ENCODE results near the gene AQP6.
"Not testable (repeated sequence)": the region's sequence is repeated elsewhere in the genome, so short reads cannot be mapped to it uniquely, and the experiment has no call there.

AQP6 gene

DNA sequence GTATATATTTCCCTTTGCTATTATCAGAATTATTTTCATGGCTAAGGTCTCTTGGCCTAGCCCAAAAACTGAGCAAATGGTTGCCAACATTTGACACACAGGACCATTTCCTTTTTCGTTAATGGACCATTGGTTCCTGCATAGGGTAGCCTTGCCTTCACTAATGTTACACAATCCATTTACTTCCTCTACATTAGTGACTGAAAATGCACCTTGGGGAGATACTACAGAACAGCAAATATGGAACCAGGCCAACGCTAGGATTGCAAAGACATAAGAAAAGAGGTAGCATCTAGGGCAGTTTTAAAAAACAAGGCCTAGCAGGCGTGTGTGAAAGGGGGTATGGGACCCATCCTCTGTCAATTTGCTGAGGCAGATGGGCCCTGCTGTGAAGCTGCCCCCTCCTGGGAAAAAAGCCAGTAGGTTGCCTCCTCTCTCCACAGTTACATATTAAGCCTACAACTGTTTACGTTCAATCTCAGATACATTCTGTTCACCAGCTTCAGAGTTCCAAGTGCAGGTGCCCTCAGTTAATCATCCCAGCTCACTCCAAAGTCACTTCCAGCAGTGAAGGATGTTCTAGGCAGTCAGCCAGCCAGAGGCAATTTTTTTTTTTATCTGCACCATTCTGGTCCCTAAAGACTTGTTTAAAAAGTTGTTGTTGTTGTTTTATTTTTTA is 15.0 kb downstream of the AQP6 start:
- in situ Hi-C loops (cut with MboI; ENCODE audit: low sequenced_read_pairs): no loop called here

DNA sequence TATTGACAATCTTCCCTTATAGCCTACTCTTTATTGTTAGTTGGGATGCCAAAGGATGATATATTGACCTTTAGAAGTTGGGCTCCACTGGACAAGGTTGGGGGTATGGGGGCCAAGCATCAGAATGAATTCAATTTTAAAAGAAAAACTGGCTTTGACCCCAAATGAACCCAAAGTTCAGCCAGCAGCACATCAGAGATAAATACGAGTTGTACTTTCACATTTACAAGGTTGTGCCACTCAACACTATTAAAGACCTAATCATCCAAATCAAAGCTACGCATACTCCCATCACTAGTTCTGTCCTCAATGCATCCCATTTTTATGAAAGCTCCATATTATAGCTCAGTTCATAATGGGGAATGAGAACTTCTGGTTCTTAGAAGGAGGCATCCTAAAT is 16.7 kb downstream of the AQP6 start:
- in situ Hi-C loops (cut with MboI; ENCODE audit: low sequenced_read_pairs): not testable (repeated sequence)

- in situ Hi-C loops (cut with MboI; ENCODE audit: low sequenced_read_pairs): no loop called here
Observed at GRCh38 chr12:49990273-49990672, 17.5 kb downstream of the AQP6 start.

DNA sequence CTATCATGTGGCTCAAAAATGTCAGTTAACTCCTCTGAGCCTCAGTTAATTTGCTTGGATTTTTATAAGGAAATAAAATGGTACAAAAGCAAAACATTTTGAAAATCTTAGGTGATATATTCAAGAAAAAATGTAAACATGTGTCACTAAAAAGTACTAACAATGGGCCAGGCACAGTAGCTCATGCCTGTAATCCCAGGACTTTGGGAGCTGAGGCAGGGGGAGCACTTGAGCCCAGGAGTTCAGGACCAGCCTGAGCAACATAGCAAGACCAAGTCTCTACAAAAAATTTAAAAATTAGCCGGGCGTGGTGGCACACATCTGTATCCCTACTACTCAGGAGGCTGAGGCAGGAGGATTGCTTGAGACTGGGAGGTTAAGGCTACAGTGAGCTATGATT is 25.7 kb downstream of the AQP6 start:
- in situ Hi-C loops (cut with MboI; ENCODE audit: low sequenced_read_pairs): no loop called here

GRCh38 chr12:50003595-50003994 is 30.8 kb downstream of the AQP6 start:
- in situ Hi-C loops (cut with MboI; ENCODE audit: low sequenced_read_pairs): no loop called here

- in situ Hi-C loops (cut with MboI; ENCODE audit: low sequenced_read_pairs): no loop called here
Observed at GRCh38 chr12:50004696-50005095, 31.9 kb downstream of the AQP6 start.

DNA sequence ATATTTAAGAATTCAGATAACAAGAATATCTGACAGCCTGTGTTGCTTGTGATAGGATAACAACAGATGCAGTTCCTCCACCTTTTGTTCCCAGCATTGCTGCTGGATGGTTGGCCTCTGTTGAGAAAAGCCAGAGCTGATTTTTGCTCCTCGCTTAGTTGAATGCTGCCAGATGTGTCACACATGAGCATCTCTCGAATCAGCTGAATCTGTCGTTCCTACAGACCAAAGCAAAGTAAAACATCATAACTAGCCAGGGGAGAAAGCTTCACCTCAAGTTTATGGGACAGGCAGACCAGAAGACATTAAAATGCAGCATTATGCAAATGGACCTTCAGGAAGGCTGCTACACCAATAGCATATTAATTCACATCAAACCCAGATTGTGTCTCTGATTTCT is 32.4 kb downstream of the AQP6 start:
- in situ Hi-C loops (cut with MboI; ENCODE audit: low sequenced_read_pairs): no loop called here

- in situ Hi-C loops (cut with MboI; ENCODE audit: low sequenced_read_pairs): no loop called here
Observed at GRCh38 chr12:50006280-50006679, 33.5 kb downstream of the AQP6 start.

DNA sequence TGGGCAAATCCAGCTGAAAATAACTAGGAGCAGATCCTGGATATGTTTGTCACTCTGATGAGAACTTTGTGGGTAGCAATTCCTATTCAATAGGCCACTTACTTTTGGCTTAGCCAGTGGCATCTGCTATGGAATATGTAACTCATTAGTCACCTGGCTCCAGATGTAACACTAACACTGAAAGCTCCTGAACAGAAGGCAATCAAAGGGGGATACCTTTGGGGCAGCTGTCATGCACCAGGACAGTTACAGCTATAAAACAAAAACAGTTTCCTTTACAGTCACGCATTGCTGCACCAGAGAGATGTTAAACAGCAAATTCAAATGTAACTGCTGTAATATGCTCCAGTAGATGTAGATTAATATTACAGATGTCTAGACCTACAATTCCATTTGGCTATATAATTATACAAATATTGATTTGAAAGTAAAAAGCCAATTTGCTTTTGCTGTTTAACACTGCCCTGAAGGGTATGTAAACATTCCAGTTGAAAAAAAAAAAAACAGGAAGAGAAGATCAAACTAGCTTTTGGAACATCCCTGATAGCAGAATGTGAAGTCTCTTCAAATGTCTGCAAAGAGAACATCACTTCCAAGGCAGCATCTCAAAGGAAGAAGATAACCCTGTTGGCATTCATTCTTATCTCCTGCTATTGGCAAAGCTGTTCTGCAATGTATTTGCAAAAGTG is 34.2 kb downstream of the AQP6 start:
- in situ Hi-C loops (cut with MboI; ENCODE audit: low sequenced_read_pairs): no loop called here

DNA sequence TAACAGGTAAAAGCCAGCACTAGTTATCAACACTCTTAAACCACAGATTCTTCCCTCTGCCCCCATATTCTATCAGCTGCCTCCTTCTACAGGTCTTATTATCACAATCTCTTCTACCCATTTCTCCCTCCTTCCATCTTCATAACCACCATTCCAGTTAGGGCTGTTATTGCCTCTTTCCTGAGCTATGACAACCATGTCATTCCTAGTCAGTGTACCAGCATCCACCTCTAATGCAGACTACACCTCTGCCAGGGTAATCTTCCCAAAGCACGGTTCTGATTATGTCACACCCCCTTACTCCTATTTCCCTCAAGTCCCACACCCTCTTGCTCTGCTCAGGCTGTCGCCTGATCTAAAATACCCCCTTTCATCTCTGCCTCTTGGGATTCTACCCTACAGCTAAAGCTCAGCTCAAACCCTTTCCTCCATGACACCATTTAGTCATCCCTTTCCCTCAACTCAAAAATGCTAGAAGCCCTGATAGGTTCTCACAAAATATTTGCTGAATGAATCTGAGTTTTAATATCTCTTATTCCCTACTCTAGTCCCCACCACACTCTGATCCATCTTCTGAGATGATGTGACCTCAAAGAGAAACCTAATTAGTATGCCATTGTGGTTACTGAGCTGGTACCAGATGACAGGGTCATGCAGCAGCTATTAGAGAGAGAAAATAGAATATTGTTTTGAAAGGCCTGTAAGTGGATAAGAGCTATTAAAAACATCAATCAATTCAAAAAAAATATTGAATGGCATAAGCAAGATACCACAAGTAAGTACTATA is 40.8 kb downstream of the AQP6 start:
- in situ Hi-C loops (cut with MboI; ENCODE audit: low sequenced_read_pairs): no loop called here

- in situ Hi-C loops (cut with MboI; ENCODE audit: low sequenced_read_pairs): no loop called here
Observed at GRCh38 chr12:50014342-50014741, 41.6 kb downstream of the AQP6 start.

GRCh38 chr12:50016501-50017475 is 44.0 kb downstream of the AQP6 start:
- in situ Hi-C loops (cut with MboI; ENCODE audit: low sequenced_read_pairs): no loop called here

DNA sequence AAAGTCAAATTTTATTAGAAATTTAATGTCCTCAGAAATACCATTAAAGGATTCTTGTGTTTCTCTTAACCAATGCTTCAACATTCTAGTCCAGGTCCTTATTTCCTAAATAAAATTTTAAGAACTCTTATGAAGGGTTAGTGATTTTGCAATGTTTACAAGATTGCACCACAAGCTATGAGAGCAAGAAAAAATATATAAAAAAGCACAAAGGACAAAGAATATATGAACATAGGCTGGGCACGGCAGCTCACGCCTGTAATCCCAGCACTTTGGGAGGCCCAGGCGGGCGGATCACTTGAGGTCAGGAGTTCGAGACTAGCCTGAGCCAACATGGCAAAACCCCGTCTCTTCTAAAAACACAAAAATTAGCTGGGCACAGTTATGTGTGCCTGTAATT is 44.9 kb downstream of the AQP6 start:
- in situ Hi-C loops (cut with MboI; ENCODE audit: low sequenced_read_pairs): no loop called here

- in situ Hi-C loops (cut with MboI; ENCODE audit: low sequenced_read_pairs): no loop called here
Observed at GRCh38 chr12:50018154-50018553, 45.4 kb downstream of the AQP6 start.

GRCh38 chr12:50018968-50019367 is 46.2 kb downstream of the AQP6 start:
- in situ Hi-C loops (cut with MboI; ENCODE audit: low sequenced_read_pairs): no loop called here

DNA sequence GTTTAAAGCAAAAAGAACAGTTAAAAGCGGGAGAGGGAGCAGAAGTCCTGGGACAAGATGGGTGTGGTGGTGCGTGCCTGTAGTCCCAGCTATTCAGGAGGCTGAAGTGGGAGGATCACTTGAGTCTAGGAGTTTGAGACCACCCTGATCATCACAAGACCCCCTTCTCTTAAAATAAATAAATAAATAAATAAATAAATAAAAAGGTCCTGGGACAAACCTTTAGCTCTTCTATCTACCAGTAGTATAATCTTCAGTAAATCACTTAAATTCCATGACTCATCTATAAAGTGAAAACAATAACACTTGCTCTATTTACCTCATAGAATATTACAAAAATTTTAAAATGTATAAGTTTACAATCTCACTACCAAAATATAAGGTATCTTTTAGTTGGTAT is 46.8 kb downstream of the AQP6 start:
- in situ Hi-C loops (cut with MboI; ENCODE audit: low sequenced_read_pairs): no loop called here

- in situ Hi-C loops (cut with MboI; ENCODE audit: low sequenced_read_pairs): no loop called here
Observed at GRCh38 chr12:50021031-50021430, 48.3 kb downstream of the AQP6 start.

DNA sequence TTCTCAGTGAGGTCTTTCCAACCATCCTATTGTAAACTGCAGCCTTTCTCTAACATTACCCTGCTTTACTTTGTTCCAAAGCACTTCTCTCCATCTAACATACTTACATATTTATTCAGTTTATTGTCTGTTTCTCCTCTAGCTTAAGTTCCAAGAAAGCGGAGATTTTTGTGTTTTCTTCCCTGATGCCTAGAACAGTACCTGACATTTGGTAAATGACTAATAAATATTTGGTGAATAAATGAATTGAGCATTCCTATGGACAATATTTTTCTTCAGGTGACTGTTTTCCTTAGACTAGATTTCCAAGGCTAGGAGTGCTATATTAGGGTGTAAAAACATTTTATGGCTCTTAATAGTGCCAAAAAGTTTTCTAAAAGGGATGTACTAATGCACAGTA is 50.2 kb downstream of the AQP6 start:
- in situ Hi-C loops (cut with MboI; ENCODE audit: low sequenced_read_pairs): no loop called here

- in situ Hi-C loops (cut with MboI; ENCODE audit: low sequenced_read_pairs): no loop called here
Observed at GRCh38 chr12:50024227-50024626, 51.5 kb downstream of the AQP6 start.

DNA sequence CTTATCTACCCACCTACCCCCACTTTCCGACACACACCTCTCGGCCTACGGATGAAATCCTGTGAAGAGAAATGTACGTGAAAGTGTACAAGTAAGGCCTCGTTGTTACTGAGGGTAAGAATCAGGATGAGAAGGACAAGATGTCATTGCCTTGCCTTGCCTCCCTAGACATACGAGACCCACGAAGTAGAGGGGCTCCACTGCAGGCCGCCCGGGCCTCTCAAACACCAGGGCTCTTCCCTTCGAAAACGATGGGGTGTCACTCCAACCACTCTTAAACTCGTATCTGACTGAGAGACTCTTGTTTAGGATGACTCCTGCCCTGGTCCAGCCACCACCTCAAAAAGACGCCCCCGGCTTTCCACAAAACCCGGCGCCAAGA is 52.0 kb downstream of the AQP6 start:
- in situ Hi-C loops (cut with MboI; ENCODE audit: low sequenced_read_pairs): no loop called here

Measured in hTERT RPE-1 (cell line).